Ishikawa (cell line): Measurements from ENCODE around the gene LRRD1.

Source experiments
- CEBPB ChIP-seq: IDR thresholded peaks from 2 replicates; pipeline ENCODE4 v1.6.1; 2012
- CREB1 ChIP-seq: IDR thresholded peaks from 2 replicates; pipeline ENCODE4 v1.6.1; 2012; ENCODE audit warnings: low read depth
- EGR1 ChIP-seq: IDR thresholded peaks from 2 replicates; pipeline ENCODE4 v1.6.1; 2012
- EP300 ChIP-seq: IDR thresholded peaks from 2 replicates; pipeline ENCODE4 v1.6.1; 2012; ENCODE audit warnings: borderline replicate concordance
- FOXM1 ChIP-seq: IDR thresholded peaks from 2 replicates; pipeline ENCODE4 v1.6.1; 2012; ENCODE audit warnings: low read depth, borderline replicate concordance
- NFIC ChIP-seq: IDR thresholded peaks from 2 replicates; pipeline ENCODE4 v1.6.1; 2012
- RAD21 ChIP-seq: IDR thresholded peaks from 2 replicates; pipeline ENCODE4 v1.6.1; 2012; ENCODE audit warnings: low read depth
- REST ChIP-seq: IDR thresholded peaks from 2 replicates; pipeline ENCODE4 v1.6.1; 2012; ENCODE audit warnings: low read depth, mild to moderate bottlenecking
- TCF12 ChIP-seq: IDR thresholded peaks from 2 replicates; pipeline ENCODE4 v1.6.1; 2012; ENCODE audit warnings: low read depth
- YY1 ChIP-seq: IDR thresholded peaks from 2 replicates; pipeline ENCODE4 v1.6.1; 2012; ENCODE audit warnings: low read depth
- TF ChIP-seq, protein P1 (sequence below): IDR thresholded peaks from 2 replicates; pipeline ENCODE4 v1.6.1; 2012
- TF ChIP-seq, protein P2 (sequence below): IDR thresholded peaks from 2 replicates; pipeline ENCODE4 v1.6.1; 2012

DNA sequence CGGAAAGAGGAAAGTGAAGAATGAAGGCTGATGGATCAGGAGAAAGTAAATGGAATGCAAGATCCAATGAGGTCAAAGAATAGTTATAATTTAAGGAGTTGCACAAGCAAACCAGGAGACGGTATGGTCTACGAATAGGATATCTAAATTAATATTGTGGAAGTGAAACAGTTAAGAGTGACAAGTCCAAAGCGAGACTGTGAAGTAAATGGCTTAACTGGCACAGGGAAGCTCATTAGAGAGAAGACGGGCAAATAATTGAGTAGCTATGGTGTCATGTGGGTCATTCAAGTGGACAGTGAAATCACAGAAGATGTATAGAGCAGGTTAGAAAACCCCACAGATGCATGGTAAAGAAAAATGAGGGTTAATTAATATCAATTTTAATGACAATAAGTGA, 47.8 kb downstream of the LRRD1 start:
- TF ChIP-seq CREB1 (no peak), EGR1 (no peak), CEBPB (no peak), YY1 (no peak), RAD21 (no peak), TCF12 (no peak), REST (no peak), FOXM1 (no peak), NFIC (no peak), EP300 (no peak)
- TF ChIP-seq, protein P1, sequence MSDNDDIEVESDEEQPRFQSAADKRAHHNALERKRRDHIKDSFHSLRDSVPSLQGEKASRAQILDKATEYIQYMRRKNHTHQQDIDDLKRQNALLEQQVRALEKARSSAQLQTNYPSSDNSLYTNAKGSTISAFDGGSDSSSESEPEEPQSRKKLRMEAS = no peak
- TF ChIP-seq, protein P2, sequence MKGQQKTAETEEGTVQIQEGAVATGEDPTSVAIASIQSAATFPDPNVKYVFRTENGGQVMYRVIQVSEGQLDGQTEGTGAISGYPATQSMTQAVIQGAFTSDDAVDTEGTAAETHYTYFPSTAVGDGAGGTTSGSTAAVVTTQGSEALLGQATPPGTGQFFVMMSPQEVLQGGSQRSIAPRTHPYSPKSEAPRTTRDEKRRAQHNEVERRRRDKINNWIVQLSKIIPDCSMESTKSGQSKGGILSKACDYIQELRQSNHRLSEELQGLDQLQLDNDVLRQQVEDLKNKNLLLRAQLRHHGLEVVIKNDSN = no peak
